ENCODE results near the gene CWC25. TPM values are rescaled to one million over a fixed set of nuclear protein-coding genes. Genes with fewer than 3 reads are reported as not detected.
A peak's percentile ranks its signal among the peaks of the same experiment; 100 is the strongest.

Gene CWC25
- total and polyA plus RNA-seq, 4 donors: 20.1 to 21.4 (median 21.2) TPM

GRCh38 chr17:38825762-38826247 is 684 bp upstream of the CWC25 start:
- H3K4me3 ChIP-seq: peak overlapping the region; percentile 57
- H3K4me1 ChIP-seq (ENCODE audit: control insufficient read depth in 5 of 5, insufficient read depth in 5 of 5, low read length in 5 of 5): peaks cover 0 to 13% (median 4%) of the 10 kb centered on the region in 5 donors
- TF ChIP-seq CTCF (IDR thresholded peaks at IDR 0.05; ENCODE audit: control extremely low read depth, extremely low read depth): no peak
- peak overlapping the region; percentile 98 for H3K9ac ChIP-seq (ENCODE audit: insufficient read depth in 1 of 2, low read length in 2 of 2)
- no peaks in the 10 kb centered on the region for H3K9me3 ChIP-seq (ENCODE audit: control insufficient read depth in 4 of 4, insufficient read depth in 3 of 4, low read length in 3 of 4)
- ATAC-seq (ENCODE audit: insufficient read depth, low FRiP score) (no peak), DNase-seq (peak in 1 of 3 donors; percentile 10)
- H3K27ac ChIP-seq (ENCODE audit: low read depth in 1 of 2, low read length in 1 of 2): peak overlapping the region; percentile 98 to 99
- peaks cover under 1 to 6% (median under 1%) of the 10 kb centered on the region in 4 donors for H3K36me3 ChIP-seq (ENCODE audit: control insufficient read depth in 4 of 4, insufficient read depth in 4 of 4, low read length in 4 of 4)
- no peaks in the 10 kb centered on the region for H3K27me3 ChIP-seq (ENCODE audit: control insufficient read depth in 3 of 3, insufficient read depth in 3 of 3, low read length in 2 of 3)
- 93 to 96% methylated on average over 17 of the region's 17 CpGs for WGBS, 2 donors

- 77 to 80% methylated on average over 8 of the region's 8 CpGs for WGBS, 2 donors
- Histone ChIP-seq H3K27me3 (ENCODE audit: control insufficient read depth in 3 of 3, insufficient read depth in 3 of 3, low read length in 2 of 3) (no peaks in the 10 kb centered on the region), H3K27ac (ENCODE audit: low read depth in 1 of 2, low read length in 1 of 2) (no peak overlapping the region), H3K4me1 (ENCODE audit: control insufficient read depth in 5 of 5, insufficient read depth in 5 of 5, low read length in 5 of 5) (peaks cover 0 to 1% (median 0%) of the 10 kb centered on the region in 5 donors), H3K4me3 (no peak overlapping the region), H3K9me3 (ENCODE audit: control insufficient read depth in 4 of 4, insufficient read depth in 3 of 4, low read length in 3 of 4) (no peaks in the 10 kb centered on the region), H3K9ac (ENCODE audit: insufficient read depth in 1 of 2, low read length in 2 of 2) (no peak overlapping the region), H3K36me3 (ENCODE audit: control insufficient read depth in 4 of 4, insufficient read depth in 4 of 4, low read length in 4 of 4) (peaks cover 21 to 34% (median 26%) of the 10 kb centered on the region in 4 donors)
- DNase-seq (no peak), ATAC-seq (ENCODE audit: insufficient read depth, low FRiP score) (no peak)
- no peak for TF ChIP-seq CTCF (IDR thresholded peaks at IDR 0.05; ENCODE audit: control extremely low read depth, extremely low read depth)
Measured at GRCh38 chr17:38815576-38816193, 9.4 kb downstream of the CWC25 start.

GRCh38 chr17:38809828-38810227 is 15.3 kb downstream of the CWC25 start:
- H3K4me3 ChIP-seq: no peak overlapping the region
- TF ChIP-seq CTCF (IDR thresholded peaks at IDR 0.05; ENCODE audit: control extremely low read depth, extremely low read depth): no peak
- 94 to 95% methylated on average over 7 of the region's 7 CpGs for WGBS, 2 donors

More at GRCh38 chr17:38809828-38810227, 15.3 kb downstream of the CWC25 start:
- no peak for ATAC-seq (ENCODE audit: insufficient read depth, low FRiP score)
- Histone ChIP-seq H3K4me1 (ENCODE audit: control insufficient read depth in 5 of 5, insufficient read depth in 5 of 5, low read length in 5 of 5) (no peaks in the 10 kb centered on the region), H3K9ac (ENCODE audit: insufficient read depth in 1 of 2, low read length in 2 of 2) (no peak overlapping the region), H3K36me3 (ENCODE audit: control insufficient read depth in 4 of 4, insufficient read depth in 4 of 4, low read length in 4 of 4) (peaks cover 27 to 55% (median 43%) of the 10 kb centered on the region in 4 donors), H3K27ac (ENCODE audit: low read depth in 1 of 2, low read length in 1 of 2) (no peak overlapping the region), H3K27me3 (ENCODE audit: control insufficient read depth in 3 of 3, insufficient read depth in 3 of 3, low read length in 2 of 3) (no peaks in the 10 kb centered on the region), H3K9me3 (ENCODE audit: control insufficient read depth in 4 of 4, insufficient read depth in 3 of 4, low read length in 3 of 4) (no peaks in the 10 kb centered on the region)
- no peak for DNase-seq
